ENCODE results near the gene UBXN7. TPM values are rescaled to one million over a fixed set of nuclear protein-coding genes. Genes with fewer than 3 reads are reported as not detected.
"Not testable (repeated sequence)": the region's sequence is repeated elsewhere in the genome, so short reads cannot be mapped to it uniquely, and the experiment has no call there.

UBXN7 gene
- total RNA-seq, 6 experiments from 2014 or later: 4.9 to 22.3 (median 19.1) TPM

DNA sequence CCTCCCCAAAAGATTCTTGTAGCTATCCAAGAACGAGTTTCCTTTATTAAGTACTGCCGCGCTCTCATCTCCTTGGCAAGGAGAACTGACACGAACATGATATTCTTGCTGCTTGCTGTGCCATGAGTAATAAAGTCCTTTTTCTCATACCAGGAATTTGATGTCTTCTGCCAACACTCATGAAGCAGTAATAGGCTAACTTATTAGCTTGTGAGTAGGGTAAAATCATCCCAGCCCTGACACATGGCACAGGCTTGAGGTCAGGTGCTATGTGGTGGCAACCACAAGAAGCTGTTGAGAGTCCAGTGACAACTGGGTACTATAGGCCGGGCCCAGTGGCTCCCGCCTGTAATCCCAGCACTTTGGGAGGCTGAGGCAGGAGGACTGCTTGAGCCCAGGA lies 22.7 kb upstream of the UBXN7 start:
- ATAC-seq (no peak), DNase-seq (no peak)
- intact Hi-C loops (cut with DNase I): no loop called here
- no peaks in the 10 kb centered on the region for H3K36me3 ChIP-seq
- H3K9me3 ChIP-seq: no peaks in the 10 kb centered on the region
- H3K4me3 ChIP-seq: no peak overlapping the region
- TF ChIP-seq POLR2A (IDR thresholded peaks at IDR 0.05): no peak
- TF ChIP-seq, protein P1, sequence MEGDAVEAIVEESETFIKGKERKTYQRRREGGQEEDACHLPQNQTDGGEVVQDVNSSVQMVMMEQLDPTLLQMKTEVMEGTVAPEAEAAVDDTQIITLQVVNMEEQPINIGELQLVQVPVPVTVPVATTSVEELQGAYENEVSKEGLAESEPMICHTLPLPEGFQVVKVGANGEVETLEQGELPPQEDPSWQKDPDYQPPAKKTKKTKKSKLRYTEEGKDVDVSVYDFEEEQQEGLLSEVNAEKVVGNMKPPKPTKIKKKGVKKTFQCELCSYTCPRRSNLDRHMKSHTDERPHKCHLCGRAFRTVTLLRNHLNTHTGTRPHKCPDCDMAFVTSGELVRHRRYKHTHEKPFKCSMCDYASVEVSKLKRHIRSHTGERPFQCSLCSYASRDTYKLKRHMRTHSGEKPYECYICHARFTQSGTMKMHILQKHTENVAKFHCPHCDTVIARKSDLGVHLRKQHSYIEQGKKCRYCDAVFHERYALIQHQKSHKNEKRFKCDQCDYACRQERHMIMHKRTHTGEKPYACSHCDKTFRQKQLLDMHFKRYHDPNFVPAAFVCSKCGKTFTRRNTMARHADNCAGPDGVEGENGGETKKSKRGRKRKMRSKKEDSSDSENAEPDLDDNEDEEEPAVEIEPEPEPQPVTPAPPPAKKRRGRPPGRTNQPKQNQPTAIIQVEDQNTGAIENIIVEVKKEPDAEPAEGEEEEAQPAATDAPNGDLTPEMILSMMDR (IDR thresholded peaks at IDR 0.05): no peak
- 94% methylated on average over 6 of the region's 6 CpGs for WGBS (ENCODE audit: insufficient coverage, low coverage, low lambda C conversion rate, missing lambda C conversion rate)
- no peaks in the 10 kb centered on the region for H3K27me3 ChIP-seq
- no peaks in the 10 kb centered on the region for H3K4me1 ChIP-seq
- no peak overlapping the region for H3K27ac ChIP-seq

DNA sequence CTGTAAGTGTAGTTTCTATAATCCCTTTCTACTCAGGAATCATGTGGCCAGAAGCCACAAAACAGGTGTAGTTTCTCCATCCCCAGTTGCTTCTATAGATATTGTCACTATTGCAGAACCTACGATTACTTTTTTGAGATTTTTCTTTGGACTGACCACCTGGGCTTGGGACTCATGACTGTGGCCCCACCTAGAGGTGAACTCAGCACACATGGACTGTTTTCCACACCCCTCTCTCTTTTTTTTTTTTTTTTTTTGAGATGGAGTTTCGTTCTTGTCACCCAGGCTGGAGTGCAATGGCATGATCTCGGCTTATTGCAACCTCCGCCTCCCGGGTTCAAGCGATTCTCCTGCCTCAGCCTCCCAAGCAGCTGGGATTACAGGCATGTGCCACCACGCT lies 13.2 kb upstream of the UBXN7 start:
- H3K4me3 ChIP-seq; DNase-seq; intact Hi-C loops (cut with DNase I); H3K27me3 ChIP-seq; H3K27ac ChIP-seq; H3K4me1 ChIP-seq; H3K9me3 ChIP-seq; ATAC-seq; H3K36me3 ChIP-seq: not testable (repeated sequence)
- WGBS (ENCODE audit: insufficient coverage, low coverage, low lambda C conversion rate, missing lambda C conversion rate): 69% methylated on average over 2 of the region's 7 CpGs

GRCh38 chr3:196444500-196444894 lies 12.3 kb upstream of the UBXN7 start:
- no peaks in the 10 kb centered on the region for H3K27me3 ChIP-seq
- intact Hi-C loops (cut with DNase I): no loop called here
- H3K4me3 ChIP-seq: no peak overlapping the region
- DNase-seq: no peak
- no peaks in the 10 kb centered on the region for H3K9me3 ChIP-seq
- no peak for TF ChIP-seq POLR2A (IDR thresholded peaks at IDR 0.05)
- TF ChIP-seq, protein P1 (IDR thresholded peaks at IDR 0.05): no peak
- no peaks in the 10 kb centered on the region for H3K36me3 ChIP-seq
- ATAC-seq: no peak
- WGBS (ENCODE audit: insufficient coverage, low coverage, low lambda C conversion rate, missing lambda C conversion rate): 45% methylated on average over 2 of the region's 2 CpGs
- no peaks in the 10 kb centered on the region for H3K4me1 ChIP-seq
- no peak overlapping the region for H3K27ac ChIP-seq

DNA sequence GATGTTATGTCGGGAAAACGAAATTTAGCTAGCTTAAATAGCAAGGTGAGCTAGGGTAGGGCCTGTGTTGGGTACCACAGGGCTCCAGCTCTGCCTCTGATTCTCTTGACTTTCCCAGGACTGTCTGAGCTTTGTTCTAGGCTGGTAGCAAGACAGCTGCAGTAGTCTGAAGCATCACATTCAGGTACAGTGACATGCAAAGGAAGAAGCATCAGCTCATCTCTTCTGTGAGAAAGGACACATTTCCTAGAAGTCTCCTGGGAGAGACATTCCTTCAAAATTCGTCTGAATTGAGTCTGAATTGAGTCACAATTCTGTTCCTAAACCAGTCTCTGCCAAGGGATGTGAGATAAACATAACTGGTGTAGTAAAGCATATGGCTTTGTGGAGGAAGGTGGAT lies 8.5 kb upstream of the UBXN7 start:
- Histone ChIP-seq H3K27me3 (no peaks in the 10 kb centered on the region), H3K4me3 (no peak overlapping the region), H3K9me3 (no peaks in the 10 kb centered on the region), H3K27ac (no peak overlapping the region), H3K4me1 (no peaks in the 10 kb centered on the region), H3K36me3 (no peaks in the 10 kb centered on the region)
- DNase-seq (no peak), ATAC-seq (no peak)
- intact Hi-C loops (cut with DNase I): no loop called here
- no peak for TF ChIP-seq POLR2A (IDR thresholded peaks at IDR 0.05)
- TF ChIP-seq, protein P1 (IDR thresholded peaks at IDR 0.05): no peak
- WGBS (ENCODE audit: insufficient coverage, low coverage, low lambda C conversion rate, missing lambda C conversion rate): 60% methylated on average over 3 of the region's 3 CpGs

GRCh38 chr3:196440041-196440537 lies 7.9 kb upstream of the UBXN7 start:
- no peaks in the 10 kb centered on the region for H3K36me3 ChIP-seq
- ATAC-seq (no peak), DNase-seq (no peak)
- intact Hi-C loops (cut with DNase I): no loop called here
- no peaks in the 10 kb centered on the region for H3K4me1 ChIP-seq
- WGBS (ENCODE audit: insufficient coverage, low coverage, low lambda C conversion rate, missing lambda C conversion rate): 80% methylated on average over 6 of the region's 6 CpGs
- no peak for TF ChIP-seq POLR2A (IDR thresholded peaks at IDR 0.05)
- TF ChIP-seq, protein P1 (IDR thresholded peaks at IDR 0.05): no peak
- no peaks in the 10 kb centered on the region for H3K27me3 ChIP-seq
- no peak overlapping the region for H3K4me3 ChIP-seq
- H3K9me3 ChIP-seq: no peaks in the 10 kb centered on the region
- H3K27ac ChIP-seq: no peak overlapping the region
